Right renal pelvis (tissue), 4 donors: ENCODE data around the gene PRKAR1B. TPM values are rescaled to one million over a fixed set of nuclear protein-coding genes. Genes with fewer than 3 reads are reported as not detected.

ENCODE experiments used
- DNase-seq, 4 donors: peaks; one replicate each; pipeline ENCODE4 v3.0.0-alpha.2; 2013; ENCODE audit warnings: low read depth in 4 of 4, low spot score in 3 of 4, missing footprints in 1 of 4
- polyA plus RNA-seq, 4 donors: library from polyadenylated mRNA; unstranded; fragments of 120-200 nt; gene quantifications; one replicate each; pipeline ENCODE4 v1.2.1, GENCODE V29; 2013; ENCODE audit not compliant: insufficient read length in 4 of 4

PRKAR1B gene
- polyA plus RNA-seq, 4 donors = 34.7 to 47.2 (median 36.6) TPM

DNA sequence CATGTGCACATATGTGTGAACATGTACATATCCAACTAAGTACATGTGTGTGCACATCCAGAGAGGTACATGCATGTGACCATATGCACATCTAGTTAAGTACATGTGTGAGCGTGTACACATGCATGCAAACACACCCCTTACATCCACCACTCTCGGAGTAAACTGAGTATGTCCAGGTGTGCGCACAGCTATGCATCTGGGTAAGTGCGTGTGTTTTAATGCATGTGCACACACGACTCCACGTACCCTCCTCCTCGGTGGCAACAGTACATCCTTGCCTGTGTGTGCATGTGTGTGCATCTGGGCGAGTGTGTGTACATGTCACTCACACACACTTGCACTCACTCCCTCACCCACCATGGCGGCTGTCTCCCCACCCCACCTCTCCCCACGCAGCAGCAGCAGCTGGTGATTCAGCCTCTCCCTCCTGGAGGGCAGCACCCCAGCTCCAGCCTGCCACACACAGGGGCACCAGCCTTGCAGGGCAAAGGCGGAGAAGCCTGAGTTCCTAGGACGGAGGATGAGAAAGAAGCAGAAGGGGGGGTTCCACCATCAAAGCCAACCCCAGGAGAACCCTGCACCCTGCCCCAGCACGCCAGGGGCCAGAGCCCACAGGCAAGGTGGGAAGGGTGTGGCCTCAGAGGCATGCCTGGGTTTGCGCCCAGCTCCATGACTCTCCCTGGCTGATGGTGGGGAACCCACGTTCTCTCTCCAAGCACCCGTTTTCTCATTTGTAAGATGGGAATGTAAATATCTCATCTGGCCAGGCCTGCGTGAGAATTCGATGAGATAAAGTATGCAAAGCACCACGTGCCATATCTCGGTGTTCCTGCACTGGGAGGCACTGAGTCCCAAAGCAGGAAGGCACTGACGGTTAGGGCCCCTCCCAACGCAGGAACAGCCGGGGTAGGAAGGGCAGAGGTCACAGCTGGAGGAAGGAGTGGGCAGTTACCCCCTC is 28.3 kb downstream of the PRKAR1B start:
- DNase-seq = no peak

DNA sequence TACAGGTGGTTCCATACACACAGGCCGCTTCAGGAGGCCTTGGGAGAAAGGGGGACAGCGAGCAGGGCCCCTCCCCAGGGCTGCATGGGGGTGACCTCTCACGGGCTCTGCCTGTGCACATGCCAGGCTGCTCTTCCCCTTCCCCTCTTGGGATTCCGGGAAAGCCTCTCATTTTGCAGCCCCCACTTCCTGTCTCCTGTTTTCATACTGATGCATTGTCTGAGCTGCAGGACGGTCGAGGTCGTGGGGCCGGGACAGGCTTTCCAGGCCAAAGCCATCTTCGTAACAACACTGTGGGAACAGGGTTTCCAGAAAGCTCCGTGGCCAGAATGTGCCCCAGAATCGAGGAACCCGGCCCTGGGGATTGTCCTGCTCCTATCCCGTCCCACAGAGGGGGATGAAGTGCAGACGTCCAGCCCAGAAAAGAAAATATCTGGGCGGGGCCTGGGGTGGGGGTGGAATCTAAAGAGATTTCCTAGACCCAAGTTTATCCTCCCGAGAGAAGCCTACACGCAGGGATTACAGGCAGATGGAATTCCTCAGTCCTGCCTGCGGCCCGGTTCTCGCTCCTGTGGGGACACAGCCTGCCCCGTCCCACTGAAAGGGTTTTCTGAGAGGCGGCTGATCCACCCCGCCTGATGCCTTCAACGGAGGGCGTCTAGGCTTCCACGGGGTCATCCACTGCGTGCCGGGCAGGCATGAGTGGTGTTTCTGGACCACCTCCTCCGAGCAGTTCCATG is 30.1 kb downstream of the PRKAR1B start:
- no peak for DNase-seq

DNA sequence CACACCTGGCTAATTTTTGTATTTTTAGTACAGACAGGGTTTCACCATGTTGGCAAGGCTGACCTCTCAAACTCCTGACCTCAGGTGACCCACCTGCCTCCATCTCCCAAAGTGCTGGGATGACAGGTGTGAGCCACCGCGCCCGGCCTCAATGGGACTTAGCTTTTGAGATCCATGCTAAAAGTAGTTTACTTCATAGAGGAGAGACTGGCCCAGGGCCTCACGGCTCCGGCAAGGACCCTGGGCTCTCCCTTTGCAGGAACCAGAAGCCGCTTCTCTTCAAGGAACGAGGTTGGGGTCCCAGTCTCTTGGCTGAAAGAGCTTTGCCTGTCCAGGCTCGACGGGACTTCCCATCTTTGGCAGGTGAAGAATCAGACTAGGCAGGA is 30.7 kb downstream of the PRKAR1B start:
- DNase-seq = no peak

DNA sequence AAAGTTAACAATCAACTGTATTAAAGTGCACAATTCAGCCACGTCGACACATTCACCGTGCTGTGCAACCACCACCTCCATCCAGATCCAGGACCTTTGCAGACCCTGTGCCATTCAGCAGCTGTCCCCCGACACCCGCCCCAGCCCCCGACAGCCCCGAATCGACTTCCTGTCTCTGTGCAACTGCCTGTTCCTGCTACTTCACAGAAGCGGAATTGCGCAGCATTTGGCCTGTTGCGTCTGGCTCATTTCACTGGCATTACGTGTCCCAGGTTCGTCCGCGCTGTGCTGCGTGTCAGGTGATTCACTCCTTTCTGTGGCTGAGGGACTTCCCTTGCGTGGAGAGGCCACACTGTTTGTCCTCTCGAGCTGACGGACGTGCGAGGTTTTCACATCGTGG is 33.8 kb downstream of the PRKAR1B start:
- no peak for DNase-seq

DNA sequence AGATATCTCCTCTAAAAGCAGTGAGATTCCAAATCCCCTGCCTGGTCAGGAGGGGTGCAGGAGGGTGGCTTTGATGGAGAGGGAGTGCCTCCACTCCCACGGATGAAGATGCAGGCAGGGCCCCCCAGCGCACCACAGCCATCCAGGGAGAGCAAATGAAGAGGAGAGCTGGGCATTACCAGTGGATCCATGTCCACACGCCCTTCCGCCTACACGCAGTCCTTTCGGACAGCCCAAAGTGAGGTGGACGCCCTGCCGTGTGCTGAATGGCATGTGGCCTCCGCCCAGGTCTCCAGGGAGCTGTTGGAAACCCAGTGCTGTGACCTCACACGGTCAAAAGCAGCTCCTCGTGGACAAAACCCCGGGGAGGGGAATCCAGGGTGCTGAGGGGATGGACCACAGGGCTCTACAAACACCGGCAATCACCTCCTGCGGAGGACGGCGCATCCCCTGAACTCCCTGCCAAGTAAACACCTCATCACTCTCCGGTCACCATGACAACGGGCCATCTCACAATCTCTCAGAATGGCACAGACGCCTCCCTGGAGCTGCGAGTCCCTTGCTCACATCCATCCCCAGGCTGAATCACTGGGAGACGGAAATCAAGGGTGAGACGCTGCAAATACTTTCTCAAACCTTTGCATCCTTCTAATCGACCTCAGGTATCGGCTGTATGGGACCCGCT is 35.6 kb downstream of the PRKAR1B start:
- DNase-seq = no peak

DNA sequence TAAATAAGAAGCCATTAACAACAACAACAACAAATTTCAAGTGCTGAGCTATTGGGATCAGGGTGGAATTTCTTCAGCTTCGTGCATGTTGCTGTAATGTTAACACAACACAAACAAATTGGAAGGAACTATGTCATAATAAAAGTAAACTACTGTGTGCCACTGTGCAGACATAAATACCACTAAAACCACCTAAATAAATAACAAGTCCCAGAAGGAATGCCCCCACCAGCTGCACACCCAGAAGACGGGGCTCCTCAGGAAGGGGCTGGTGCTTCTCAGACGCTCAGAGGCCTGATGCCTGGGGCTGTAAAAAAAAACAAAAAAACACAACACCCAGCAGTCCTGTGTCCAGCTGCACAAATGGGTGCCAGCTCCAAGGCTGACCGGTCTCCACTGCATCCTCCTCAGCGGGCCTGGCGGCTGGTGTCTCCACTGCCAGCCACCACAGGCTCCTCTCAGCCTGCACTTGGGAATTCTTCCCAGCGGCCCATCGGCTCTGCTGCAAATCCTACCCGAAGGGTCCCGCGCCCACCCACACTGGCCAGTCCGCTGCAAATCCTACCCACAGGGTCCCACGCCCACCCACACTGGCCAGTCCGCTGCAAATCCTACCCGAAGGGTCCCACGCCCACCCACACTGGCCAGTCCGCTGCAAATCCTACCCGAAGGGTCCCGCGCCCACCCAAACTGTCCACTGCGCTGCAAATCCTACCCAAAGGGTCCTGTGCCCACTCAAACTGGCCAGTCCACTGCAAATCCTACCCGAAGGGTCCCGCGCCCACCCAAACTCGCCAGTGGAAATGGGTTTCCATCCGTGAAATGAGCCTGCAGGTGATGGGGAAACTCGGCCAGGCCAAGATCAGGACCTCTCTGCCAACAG is 36.4 kb downstream of the PRKAR1B start:
- DNase-seq = no peak

DNA sequence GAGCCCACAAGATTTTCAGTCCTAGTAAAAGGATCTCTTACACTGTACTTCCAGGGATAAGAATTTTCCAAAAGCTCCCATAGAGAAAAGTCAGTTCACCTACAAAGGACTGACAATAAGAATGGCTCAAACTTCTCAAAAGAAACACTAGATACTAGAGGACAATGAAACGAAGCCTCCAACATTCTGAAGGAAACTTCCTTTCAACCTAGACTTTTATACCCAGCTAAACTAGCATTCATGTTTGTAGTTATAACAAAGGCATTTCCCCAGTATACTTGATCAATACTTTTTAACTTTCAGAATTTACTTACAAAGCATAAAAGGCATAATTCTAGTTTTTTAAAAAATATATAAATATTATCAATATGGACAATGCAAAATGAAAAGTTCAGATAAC is 41.5 kb downstream of the PRKAR1B start:
- no peak for DNase-seq

DNA sequence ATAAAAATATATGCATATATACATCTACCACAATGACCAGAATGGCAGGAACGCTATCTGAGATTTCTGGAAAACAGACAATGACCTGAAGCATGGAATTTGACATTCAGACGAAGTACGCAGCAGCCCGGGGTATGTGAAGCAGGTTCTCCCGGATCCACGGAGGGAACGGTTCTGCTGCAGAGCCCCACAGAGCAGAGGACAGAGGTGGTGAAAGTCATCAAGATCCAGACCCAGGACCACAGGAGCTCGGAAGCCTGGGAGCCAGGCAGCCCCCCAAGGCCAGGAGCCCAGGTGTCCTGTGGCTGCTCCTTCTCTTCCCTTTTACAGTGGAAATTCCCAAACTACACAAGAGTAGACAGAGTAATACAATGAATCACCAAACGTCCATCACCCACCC is 42.7 kb downstream of the PRKAR1B start:
- no peak for DNase-seq

DNA sequence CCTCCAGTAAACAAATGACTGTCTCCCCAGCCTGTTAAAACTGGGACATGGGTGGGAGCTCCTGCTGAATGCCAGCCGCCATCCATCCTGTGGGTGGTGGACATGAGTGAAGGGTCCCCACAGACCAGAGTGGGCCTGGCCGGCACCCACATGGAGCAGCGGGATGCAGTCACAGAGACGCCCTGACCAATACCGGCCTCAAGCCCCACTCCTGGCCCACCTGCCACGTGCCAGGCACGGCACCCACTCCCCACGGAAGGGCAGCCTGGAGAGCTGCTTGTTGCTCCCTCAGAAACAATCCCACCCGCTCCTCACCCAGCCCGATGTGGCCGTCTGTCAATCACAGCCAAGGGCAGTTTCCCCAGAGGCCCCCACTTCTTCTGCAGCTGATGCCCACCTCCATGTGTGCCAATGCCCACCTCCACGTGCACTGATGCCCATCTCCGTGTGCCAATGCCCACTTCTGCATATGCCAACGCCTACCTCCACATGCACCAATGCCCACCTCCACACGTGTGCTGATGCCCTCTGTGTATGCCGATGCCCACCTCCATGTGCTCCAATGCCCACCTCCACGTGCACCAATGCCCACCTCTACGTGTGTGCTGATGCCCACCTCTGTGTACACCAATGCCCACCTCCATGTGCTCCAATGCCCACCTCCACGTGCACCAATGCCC is 43.4 kb downstream of the PRKAR1B start:
- no peak for DNase-seq

DNA sequence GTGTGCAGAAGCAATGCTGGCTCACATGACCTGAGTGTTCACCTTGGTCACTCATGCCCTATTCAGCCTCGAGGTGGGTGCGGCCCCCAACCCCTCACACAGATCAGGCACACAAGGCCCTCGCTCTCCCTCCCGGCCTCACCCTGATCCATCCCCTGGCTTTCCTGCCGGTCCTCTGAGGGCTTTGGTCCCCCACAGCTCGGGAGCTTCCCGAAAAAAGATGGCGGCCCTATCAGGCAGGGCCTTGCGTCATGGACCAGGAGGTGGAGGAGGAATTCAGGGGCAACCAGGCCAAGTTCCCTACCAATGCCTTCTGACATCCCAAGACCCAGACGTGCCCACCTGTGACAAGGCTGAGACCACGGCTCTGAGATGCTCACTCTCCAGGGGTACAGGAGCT is 44.3 kb downstream of the PRKAR1B start:
- no peak for DNase-seq

DNA sequence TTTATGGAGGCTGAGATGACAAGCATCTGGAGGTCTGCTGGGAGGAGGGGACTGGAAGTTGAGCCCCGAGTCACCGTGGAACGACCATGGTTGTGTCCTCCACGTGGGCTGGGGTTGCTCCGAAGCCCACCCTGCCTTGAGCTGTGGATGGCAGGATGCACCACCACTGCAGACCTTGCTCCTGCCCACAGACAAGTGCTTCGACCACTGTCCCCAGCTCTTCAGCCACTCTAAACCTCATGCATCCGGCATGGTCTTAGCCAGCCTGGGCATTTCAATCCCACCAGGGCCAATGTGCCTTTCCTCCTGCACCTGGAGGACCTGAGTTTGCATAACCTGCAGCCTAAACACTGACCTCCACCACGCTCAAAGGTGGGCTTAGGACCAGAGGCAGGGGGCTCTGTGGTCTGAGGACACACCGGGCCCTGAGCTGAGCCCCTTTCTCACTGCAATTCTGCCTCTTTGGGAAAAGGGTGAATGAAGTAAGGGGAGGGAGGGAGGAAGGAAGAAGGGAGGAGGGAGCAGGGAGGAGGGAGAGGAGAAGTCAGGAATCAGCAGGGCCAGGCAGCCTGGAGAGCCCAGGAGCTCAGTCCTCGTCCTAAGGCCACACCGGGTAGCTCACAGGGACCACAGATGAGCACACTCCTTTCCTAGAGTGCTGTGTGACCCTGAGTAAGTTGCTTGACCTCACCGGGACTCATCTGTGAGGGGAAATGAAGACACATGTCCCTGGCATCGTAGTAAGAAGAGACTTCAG is 45.4 kb downstream of the PRKAR1B start:
- no peak for DNase-seq

DNA sequence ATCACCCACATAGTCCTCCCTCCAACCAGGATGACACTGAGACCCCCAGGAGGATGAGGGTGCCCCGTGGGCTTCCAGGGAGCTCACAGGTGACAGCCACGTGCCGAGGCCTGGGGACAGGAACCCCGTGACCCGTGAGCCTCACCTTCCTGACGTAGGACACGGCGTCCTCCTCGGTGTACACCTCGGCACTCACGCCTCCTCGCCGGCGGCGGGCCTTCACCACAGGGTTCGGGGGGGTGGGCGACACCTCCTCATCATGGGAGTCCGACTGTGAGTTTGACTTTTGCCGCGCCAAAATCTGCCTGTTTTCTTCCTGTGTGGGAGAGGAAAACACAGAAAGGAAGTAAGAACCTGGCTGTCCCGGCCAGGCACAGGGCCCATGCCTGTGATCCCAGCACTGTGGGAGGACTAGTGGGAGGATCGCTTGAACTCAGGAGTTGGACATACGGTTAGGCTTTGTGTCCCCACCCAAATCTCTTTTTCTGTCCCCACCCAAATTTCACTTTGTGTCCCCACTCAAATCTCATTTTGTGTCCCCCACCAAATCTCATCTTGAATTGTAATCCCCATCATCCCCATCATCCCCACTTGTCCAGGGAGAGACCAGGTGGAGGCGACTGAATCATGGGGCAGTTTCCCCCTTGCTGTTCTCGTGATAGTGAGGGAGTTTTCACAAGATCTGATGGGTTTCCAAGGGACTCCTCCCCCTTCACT is 46.5 kb downstream of the PRKAR1B start:
- no peak for DNase-seq

DNA sequence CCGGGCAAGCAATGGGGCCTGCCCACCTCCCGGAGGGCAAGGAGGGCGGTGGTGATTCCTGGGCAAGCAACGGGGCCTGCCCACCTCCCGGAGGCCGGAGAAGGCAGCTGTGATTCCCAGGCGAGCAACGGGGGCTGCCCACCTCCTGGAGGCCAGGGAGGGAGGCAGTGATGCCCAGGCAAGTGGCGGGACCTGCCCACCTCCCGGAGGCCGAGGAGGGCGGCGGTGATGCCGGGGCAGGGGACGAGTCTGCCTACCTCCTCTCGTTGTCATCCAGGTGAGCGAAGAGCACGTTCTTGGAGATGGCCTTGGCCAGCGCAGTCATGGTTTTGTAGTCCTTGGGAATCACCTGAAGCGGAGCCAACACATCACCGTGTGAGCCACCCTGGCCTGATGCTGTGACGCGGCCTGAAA is 50.1 kb downstream of the PRKAR1B start:
- DNase-seq = no peak

DNA sequence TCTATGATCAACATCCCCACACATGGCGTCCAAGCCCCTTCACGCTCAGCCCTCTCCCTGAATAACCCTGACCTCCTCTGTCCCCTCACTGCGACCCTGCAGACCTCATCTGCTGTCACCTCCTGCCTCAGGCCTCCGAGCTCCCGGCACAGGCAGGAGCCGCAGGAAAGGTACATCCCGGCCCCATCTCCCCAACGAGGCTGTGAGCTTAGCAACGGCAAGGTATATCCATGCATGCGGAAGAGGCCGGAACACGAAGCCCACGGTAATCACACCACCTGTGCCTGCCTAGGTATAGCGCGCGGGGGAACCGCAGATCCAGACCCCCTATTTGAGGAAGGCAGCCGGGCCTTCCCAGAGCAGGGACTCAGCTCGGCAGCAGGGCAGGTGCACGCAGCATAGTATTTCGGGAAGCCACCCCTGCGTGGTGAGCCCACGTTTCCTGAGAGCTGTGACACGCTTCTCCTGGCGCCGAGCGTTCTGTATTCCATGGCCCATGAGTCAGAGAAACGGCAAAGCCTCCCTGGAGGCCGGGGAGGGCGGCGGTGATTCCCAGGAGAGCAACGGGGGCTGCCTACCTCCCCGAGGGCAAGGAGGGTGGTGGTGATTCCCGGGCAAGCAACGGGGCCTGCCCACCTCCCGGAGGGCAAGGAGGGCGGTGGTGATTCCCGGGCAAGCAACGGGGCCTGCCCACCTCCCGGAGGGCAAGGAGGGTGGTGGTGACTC is 50.7 kb downstream of the PRKAR1B start:
- DNase-seq = no peak

DNA sequence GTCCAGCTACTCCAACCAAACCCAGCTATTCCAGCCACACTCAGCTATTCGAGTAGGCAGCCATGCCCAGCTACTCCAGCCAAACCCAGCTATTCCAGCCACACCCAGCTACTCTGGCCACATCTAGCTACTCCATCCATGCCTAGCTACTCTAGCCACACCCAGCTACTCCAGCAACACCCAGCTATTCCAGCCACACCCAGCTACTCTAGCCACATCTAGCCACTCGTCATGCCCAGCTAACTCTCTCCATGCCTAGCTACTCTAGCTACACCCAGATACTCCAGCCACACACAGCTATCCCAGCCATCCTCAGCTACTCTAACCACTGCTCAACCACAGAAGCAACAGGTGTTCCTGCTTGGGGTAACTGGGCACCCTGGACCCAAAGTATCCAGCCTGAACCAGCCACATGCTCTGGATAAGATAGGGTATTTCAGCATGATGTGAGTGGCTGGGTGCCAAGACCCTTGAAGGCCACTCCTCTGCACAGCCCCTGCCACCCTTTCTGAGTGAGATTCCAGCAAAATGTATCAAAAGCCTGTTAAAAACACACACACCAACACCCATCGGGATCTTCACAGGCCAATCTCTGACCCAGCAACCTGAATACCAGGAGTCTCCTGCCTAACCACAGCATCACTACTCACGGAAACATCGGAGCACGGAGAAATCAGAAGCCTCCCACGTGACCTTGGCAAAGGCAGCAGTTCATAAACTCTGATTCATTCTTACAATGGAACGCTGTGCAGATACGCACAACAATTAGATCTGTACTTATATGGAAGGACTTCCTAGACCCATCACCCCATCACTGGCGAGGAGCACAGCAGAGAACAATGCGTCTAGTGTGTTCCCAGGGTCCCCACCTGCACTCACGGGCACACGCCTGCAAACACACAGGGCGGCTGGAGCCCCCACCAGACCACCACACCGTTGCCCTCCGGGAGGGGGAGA is 52.3 kb downstream of the PRKAR1B start:
- no peak for DNase-seq

DNA sequence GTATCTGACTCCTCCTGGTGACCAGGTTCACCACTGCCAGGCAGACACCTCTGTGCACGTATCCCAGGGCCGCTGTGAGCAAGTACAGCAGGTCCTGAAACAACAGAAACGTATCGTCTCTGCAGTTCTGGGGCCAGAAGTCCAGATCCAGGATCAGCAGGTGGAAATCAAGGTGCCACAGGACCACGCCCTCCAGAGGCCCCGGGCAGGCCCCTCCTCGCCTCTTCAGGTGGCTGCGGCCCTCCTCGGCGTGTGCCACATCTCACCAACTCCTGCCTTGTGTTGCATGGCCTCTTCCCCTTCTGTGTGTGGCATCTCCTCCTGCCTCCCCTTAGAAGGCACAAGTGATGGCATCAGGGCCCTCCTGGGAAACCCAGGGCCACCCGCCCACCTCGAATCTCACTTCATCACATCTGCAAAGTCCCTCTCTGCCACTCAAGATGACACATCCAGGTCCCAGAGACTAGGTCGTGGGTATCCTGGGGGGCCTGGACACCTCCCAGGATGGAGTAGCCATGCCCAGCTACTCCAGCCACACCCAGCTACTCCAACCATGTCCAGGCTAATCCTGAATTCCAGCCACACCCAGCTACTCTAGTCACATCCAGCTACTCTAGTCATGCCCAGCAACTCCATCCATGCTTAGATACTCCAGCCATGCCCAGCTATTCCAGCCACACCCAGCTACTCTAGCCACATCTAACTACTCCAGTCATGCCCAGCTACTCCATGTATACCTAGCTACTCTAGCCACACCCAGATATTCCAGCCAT is 53.2 kb downstream of the PRKAR1B start:
- DNase-seq = no peak
